ENCODE measurements around the gene COX4I2.

Gene COX4I2

GRCh38 chr20:31691646-31692275, 54.0 kb downstream of the COX4I2 start (continued):
- TF ChIP-seq REST (tag by site-specific recombination; IDR thresholded peaks at IDR 0.05): no peak
- TF ChIP-seq FEZF1 (tag by site-specific recombination; IDR thresholded peaks at IDR 0.05): peak; percentile 22; the same call in 1 of the 2 replicates
- TF ChIP-seq PRDM6 (tag by site-specific recombination; IDR thresholded peaks at IDR 0.05): peak; percentile 75
- no peak for TF ChIP-seq ZSCAN23 (tag by site-specific recombination; IDR thresholded peaks at IDR 0.05)
- TF ChIP-seq ZNF148 (tag by site-specific recombination; IDR thresholded peaks at IDR 0.05; ENCODE audit: borderline replicate concordance): no peak
- TF ChIP-seq GLI2 (tag by site-specific recombination; IDR thresholded peaks at IDR 0.05; ENCODE audit: borderline replicate concordance, low read depth): no peak
- TF ChIP-seq ZNF18 (tag by site-specific recombination; IDR thresholded peaks at IDR 0.05): 0 out of 2 replicates have a peak, but pooled peaks have one; percentile 52

GRCh38 chr20:31693402-31693801, 55.7 kb downstream of the COX4I2 start:
- ChIA-PET POLR2A (no interaction called here), CTCF (interaction anchor here (1.0 to 3.3 kb wide), 5 partner anchors 13 to 190 kb away, joined by 4 to 23 read pairs (median 6); partner anchors contain the start of gene BCL2L1)
- Histone ChIP-seq H3K27ac (ENCODE audit: extremely low read depth, low read depth, low read length) (no peak overlapping the region), H3K4me1 (ENCODE audit: control insufficient read depth, insufficient read depth, low read length) (peaks cover 17% of the 10 kb centered on the region), H3K4me3 (ENCODE audit: low read depth, low read length) (no peak overlapping the region), H3K36me3 (ENCODE audit: control insufficient read depth in 2 of 2, insufficient read depth in 1 of 2, low read length in 2 of 2) (no peaks in the 10 kb centered on the region; a peak in 1 of 3 replicates), H3K9me3 (ENCODE audit: control insufficient read depth, insufficient read depth, low read depth, low read length) (no peaks in the 10 kb centered on the region)
- TF ChIP-seq ZNF416 (tag by site-specific recombination; IDR thresholded peaks at IDR 0.05) (no peak), ZNF571 (tag by site-specific recombination; IDR thresholded peaks at IDR 0.05) (no peak), ZNF585B (tag by site-specific recombination; IDR thresholded peaks at IDR 0.05) (no peak), ZBTB48 (tag by site-specific recombination; IDR thresholded peaks at IDR 0.05) (no peak), SP7 (tag by site-specific recombination; IDR thresholded peaks at IDR 0.05) (no peak), ZNF645 (tag by site-specific recombination; IDR thresholded peaks at IDR 0.05) (no peak)
